Adrenal gland (tissue), 12 donors: Measurements from ENCODE around the gene KRTAP10-10. TPM values are rescaled to one million over a fixed set of nuclear protein-coding genes. Genes with fewer than 3 reads are reported as not detected.

ENCODE experiments used
- DNase-seq, 7 donors: peaks; one replicate each; pipeline ENCODE4 v3.0.0-alpha.2; 2019 to 2020
- H3K27ac ChIP-seq, 5 donors: fragments of 200-600 bp; sonication (generic) in 4 of 5; 1 replicate in 3 of 5; 2 replicates in 2 of 5; pipeline versions ENCODE4 v1.5.1 to v1.8.0; 2016 to 2020; ENCODE audit warnings: mild to moderate bottlenecking in 1 of 5
- H3K27me3 ChIP-seq: fragments of 200-600 bp; 2 replicates; pipeline ENCODE4 v1.8.0; 2021
- H3K36me3 ChIP-seq, 2 donors: fragments of 200-600 bp; replicated peaks in 1 of 2; 1 replicate in 1 of 2; 2 replicates in 1 of 2; pipeline versions ENCODE4 v1.5.1 to v1.8.0; 2018 to 2022
- H3K4me1 ChIP-seq, 2 donors: fragments of 200-600 bp; replicated peaks in 1 of 2; 1 replicate in 1 of 2; 2 replicates in 1 of 2; pipeline versions ENCODE4 v1.5.1 to v1.8.0; 2018 to 2021
- H3K4me3 ChIP-seq, 4 donors: fragments of 200-600 bp; sonication (generic) in 3 of 4; one replicate each; pipeline ENCODE4 v1.5.1; 2016 to 2018
- H3K9me3 ChIP-seq, 3 donors: fragments of 200-600 bp; sonication (generic) in 1 of 3; replicated peaks in 1 of 3; 1 replicate in 2 of 3; 2 replicates in 1 of 3; pipeline versions ENCODE4 v1.5.1 to v1.8.0; 2016 to 2021
- CTCF ChIP-seq, 6 experiments: fragments of 450-650 bp in 4 of 6; fragments of 200-600 bp in 2 of 6; sonication (generic) in 1 of 6; IDR thresholded peaks; 1 replicate in 5 of 6; 2 replicates in 1 of 6; pipeline versions ENCODE4 v1.5.1 to v1.8.0; 2016 to 2021; ENCODE audit warnings: antibody characterized with exemption in 6 of 6, mild to moderate bottlenecking in 2 of 6, moderate library complexity in 1 of 6
- POLR2A ChIP-seq, 2 donors: fragments of 450-650 bp; IDR thresholded peaks; one replicate each; pipeline ENCODE4 v1.6.1; 2017; ENCODE audit warnings: antibody characterized with exemption in 2 of 2, mild to moderate bottlenecking in 2 of 2, moderate library complexity in 1 of 2
- WGBS, 4 donors: extraction: QIAGEN DNeasy Blood & Tissue Kit in 2 of 4; methylation state at CpG; one replicate each; pipeline versions ENCODE4 v1.1.5 to v1.1.7; 2013 to 2017; 5-methylcytosine and 5-hydroxymethylcytosine counted together
- intact Hi-C, 2 donors: fragments of 100-400 bp; cut with DNase I; formaldehyde crosslinking; loops; one replicate each; pipeline versions ENCODE4 v1.14.1 to v1.15.0; 2022 to 2023
- polyA plus RNA-seq, 3 donors: library from polyadenylated mRNA; stranded (reverse); fragments of 200-250 nt in 2 of 3; fragments of 350-450 nt in 1 of 3; fragmentation: Illumina TruSeq in 1 of 3; extraction: RNeasy Lipid Tissue Mini Kit (QIAGEN cat#74804) in 1 of 3; gene quantifications; one replicate each; pipeline ENCODE4 v1.2.3, GENCODE V29; 2013 to 2014
- total RNA-seq, 9 donors: library from RNA; depleted of rRNA in 4 of 9; stranded (reverse); fragments of >200 nt in 4 of 9; fragments of 120-200 nt in 1 of 9; fragmentation: NEBNext Ultra II Directional in 1 of 9; extraction: Animal tissue kit (Norgen Biotek cat#: 25700) in 1 of 9; gene quantifications; one replicate each; pipeline versions ENCODE4 v1.1.0 to v1.2.4, GENCODE V29; 2013 to 2023
- donor health status: healthy with polysubstance abuse.
- donor health status: Bipolar disorder and iron deficiency.
- donor health status: DM: yes; HTN: yes; CAD: no.
- donor health status: DM: no; HTN: no; CAD: no.
- donor health status: DM: no; HTN: no; CAD: no.
- donor health status: DM: yes; HTN: yes; CAD: no.

Gene KRTAP10-10
- total and polyA plus RNA-seq, 12 donors = not detected

GRCh38 chr21:44601596-44602462, 35.3 kb upstream of the KRTAP10-10 start:
- Histone ChIP-seq H3K27ac (no peak overlapping the region), H3K36me3 (no peaks in the 10 kb centered on the region), H3K27me3 (peaks cover 8% of the 10 kb centered on the region), H3K9me3 (no peaks in the 10 kb centered on the region), H3K4me1 (no peaks in the 10 kb centered on the region), H3K4me3 (no peak overlapping the region)
- no peak for DNase-seq
- TF ChIP-seq CTCF (IDR thresholded peaks at IDR 0.05) (no peak), POLR2A (IDR thresholded peaks at IDR 0.05) (no peak)
- intact Hi-C loops = no loop called here
- 68 to 77% (median 73%) methylated on average over 14 to 23 of the region's 23 CpGs for WGBS, 4 donors

DNA sequence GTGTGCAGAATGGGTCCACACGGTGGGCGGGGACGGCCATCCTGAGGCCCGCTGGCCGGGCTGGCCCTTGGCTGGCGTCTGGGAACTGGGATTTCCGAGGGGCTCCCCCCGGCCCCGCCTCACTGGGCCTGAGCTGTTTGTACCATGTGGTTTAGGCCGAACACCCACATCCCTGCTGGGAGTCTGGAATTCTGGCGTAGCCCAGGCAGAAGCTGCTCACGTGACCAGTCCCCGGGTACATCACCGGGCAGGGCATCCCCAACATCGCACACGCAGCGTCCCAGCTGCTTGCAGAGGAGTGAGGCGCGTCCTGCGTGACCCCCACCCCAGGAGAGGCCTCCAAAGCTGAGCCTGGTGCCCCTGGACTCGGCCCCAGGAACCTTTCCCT, 34.7 kb upstream of the KRTAP10-10 start:
- no peak for TF ChIP-seq CTCF (IDR thresholded peaks at IDR 0.05)
- TF ChIP-seq POLR2A (IDR thresholded peaks at IDR 0.05) = no peak
- DNase-seq = no peak
- H3K4me1 ChIP-seq = no peaks in the 10 kb centered on the region
- intact Hi-C loops = no loop called here
- WGBS, 4 donors = 55 to 80% (median 74%) methylated on average over 1 to 20 of the region's 21 CpGs
- no peak overlapping the region for H3K27ac ChIP-seq
- H3K27me3 ChIP-seq = peaks cover 8% of the 10 kb centered on the region
- no peaks in the 10 kb centered on the region for H3K36me3 ChIP-seq
- no peak overlapping the region for H3K4me3 ChIP-seq
- no peaks in the 10 kb centered on the region for H3K9me3 ChIP-seq

DNA sequence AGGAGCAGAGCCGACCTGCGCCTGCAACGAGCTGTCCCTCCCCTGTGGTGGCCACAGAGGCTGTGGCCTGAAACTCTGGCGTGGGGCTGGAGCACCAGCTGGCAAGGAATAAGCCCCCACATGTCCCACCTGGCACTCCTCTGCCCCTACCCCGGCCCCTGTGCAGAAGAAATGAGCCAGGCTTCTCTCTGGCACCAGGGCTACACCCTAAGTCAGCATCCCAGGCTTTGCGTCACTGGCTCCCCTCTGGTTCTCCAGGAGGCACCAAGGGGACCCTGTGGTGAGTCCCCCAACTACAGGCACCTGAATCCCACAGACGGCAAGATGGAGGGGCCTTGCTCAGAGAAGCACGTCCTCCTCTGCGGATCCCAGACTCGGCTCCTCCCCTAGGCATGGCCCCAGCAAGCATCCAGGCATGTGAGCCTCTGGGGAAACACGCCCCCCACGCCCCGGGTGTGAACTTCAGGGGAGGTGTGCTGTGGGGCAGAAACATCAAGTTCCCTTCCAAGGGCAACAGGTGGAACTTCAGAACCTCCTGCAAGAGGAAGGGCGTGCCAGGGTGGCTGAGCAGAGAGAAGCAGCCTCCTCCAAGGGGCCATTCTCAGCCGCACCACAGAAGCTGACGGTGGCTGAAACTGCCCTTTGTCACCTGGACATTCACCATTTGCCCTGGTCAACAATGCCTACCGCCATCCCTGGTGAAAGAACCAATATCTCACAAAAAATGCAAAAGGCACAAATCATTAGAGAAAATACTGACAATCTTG, 33.9 kb upstream of the KRTAP10-10 start:
- Histone ChIP-seq H3K27ac (no peak overlapping the region), H3K9me3 (no peaks in the 10 kb centered on the region), H3K4me3 (no peak overlapping the region), H3K4me1 (no peaks in the 10 kb centered on the region), H3K27me3 (peaks cover 8% of the 10 kb centered on the region), H3K36me3 (no peaks in the 10 kb centered on the region)
- 46 to 65% (median 57%) methylated on average over 3 to 17 of the region's 17 CpGs for WGBS, 4 donors
- intact Hi-C loops = no loop called here
- no peak for TF ChIP-seq CTCF (IDR thresholded peaks at IDR 0.05)
- TF ChIP-seq POLR2A (IDR thresholded peaks at IDR 0.05) = no peak
- DNase-seq = no peak

DNA sequence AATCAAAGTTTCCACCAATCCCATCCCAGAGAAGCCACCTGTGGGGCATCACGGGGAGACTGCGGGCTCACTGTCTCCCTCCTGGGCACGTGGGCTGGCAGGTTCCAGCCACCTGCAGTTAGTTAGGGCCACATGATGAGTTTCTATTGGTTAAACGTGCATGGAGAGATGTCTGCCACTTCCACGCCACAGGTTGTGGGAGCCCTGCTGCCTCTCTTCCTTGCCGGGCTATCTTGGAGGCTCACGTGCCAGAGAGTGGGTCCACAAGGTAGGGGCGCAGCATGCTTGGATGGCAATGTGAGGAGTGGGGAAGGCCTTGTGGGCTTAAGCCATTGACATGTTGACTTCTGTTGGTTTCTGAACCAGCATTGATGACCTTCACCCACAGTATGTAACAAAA, 33.2 kb upstream of the KRTAP10-10 start:
- no peak for TF ChIP-seq POLR2A (IDR thresholded peaks at IDR 0.05)
- no peak for TF ChIP-seq CTCF (IDR thresholded peaks at IDR 0.05)
- no peak for DNase-seq
- H3K27me3 ChIP-seq = peaks cover 8% of the 10 kb centered on the region
- H3K4me1 ChIP-seq = no peaks in the 10 kb centered on the region
- intact Hi-C loops = no loop called here
- H3K9me3 ChIP-seq = no peaks in the 10 kb centered on the region
- WGBS, 4 donors = 83 to 87% (median 84%) methylated on average over 8 of the region's 8 CpGs
- no peaks in the 10 kb centered on the region for H3K36me3 ChIP-seq
- no peak overlapping the region for H3K27ac ChIP-seq
- no peak overlapping the region for H3K4me3 ChIP-seq
